BE2C (cell line): ENCODE measurements around the gene GALNT9.

Experiments used
- DNase-seq: peaks from one replicate; pipeline ENCODE4 v3.0.0-alpha.2; 2020
- H3K27me3 ChIP-seq: fragments of 250-450 bp; sonication (Bioruptor Pico); 2 replicates; pipeline ENCODE4 v1.5.1; 2020; ENCODE audit warnings: mild to moderate bottlenecking
- H3K36me3 ChIP-seq: fragments of 250-450 bp; sonication (Bioruptor Pico); 2 replicates; pipeline ENCODE4 v1.5.1; 2020; ENCODE audit warnings: mild to moderate bottlenecking
- H3K4me1 ChIP-seq: fragments of 250-450 bp; sonication (Bioruptor Pico); 2 replicates; pipeline ENCODE4 v1.5.1; 2020
- H3K4me3 ChIP-seq: 2 replicates; pipeline ENCODE4 v1.5.1; 2011; ENCODE audit warnings: low read depth, low read length
- H3K9me3 ChIP-seq: fragments of 250-450 bp; sonication (Bioruptor Pico); 2 replicates; pipeline ENCODE4 v1.5.1; 2020
- CTCF ChIP-seq: IDR thresholded peaks from 2 replicates; pipeline ENCODE4 v1.5.1; 2012; ENCODE audit warnings: mild to moderate bottlenecking, low read depth, low read length

The GALNT9 gene

GRCh38 chr12:132271755-132272092, 57.7 kb downstream of the GALNT9 start:
- peaks cover 60% of the 10 kb centered on the region for H3K27me3 ChIP-seq

GRCh38 chr12:132270969-132271754, 58.2 kb downstream of the GALNT9 start:
- Histone ChIP-seq H3K36me3 (no peaks in the 10 kb centered on the region), H3K4me3 (no peak overlapping the region), H3K9me3 (no peaks in the 10 kb centered on the region; the same call in 1 of the 2 replicates), H3K27me3 (peaks cover 60% of the 10 kb centered on the region), H3K4me1 (no peaks in the 10 kb centered on the region)
- DNase-seq, result no peak
- TF ChIP-seq CTCF, result no peak

More at GRCh38 chr12:132271755-132272092, 57.7 kb downstream of the GALNT9 start:
- DNase-seq, result no peak
- Histone ChIP-seq H3K36me3 (no peaks in the 10 kb centered on the region), H3K9me3 (no peaks in the 10 kb centered on the region; the same call in 1 of the 2 replicates), H3K4me1 (no peaks in the 10 kb centered on the region), H3K4me3 (no peak overlapping the region)
- TF ChIP-seq CTCF, result no peak

- no peaks in the 10 kb centered on the region; the same call in 1 of the 2 replicates for H3K9me3 ChIP-seq
- no peak for TF ChIP-seq CTCF
- H3K4me3 ChIP-seq, result no peak overlapping the region
- no peak for DNase-seq
- H3K4me1 ChIP-seq, result no peaks in the 10 kb centered on the region
- no peaks in the 10 kb centered on the region for H3K36me3 ChIP-seq
- peaks cover 56% of the 10 kb centered on the region for H3K27me3 ChIP-seq
Measured at GRCh38 chr12:132270516-132270915, 58.9 kb downstream of the GALNT9 start.

GRCh38 chr12:132269271-132269968, 60.0 kb downstream of the GALNT9 start:
- Histone ChIP-seq H3K4me3 (no peak overlapping the region), H3K27me3 (peaks cover 51% of the 10 kb centered on the region), H3K36me3 (no peaks in the 10 kb centered on the region), H3K9me3 (no peaks in the 10 kb centered on the region; the same call in 1 of the 2 replicates), H3K4me1 (no peaks in the 10 kb centered on the region)
- DNase-seq, result no peak
- no peak for TF ChIP-seq CTCF

- Histone ChIP-seq H3K4me1 (no peaks in the 10 kb centered on the region), H3K36me3 (no peaks in the 10 kb centered on the region), H3K27me3 (peaks cover 47% of the 10 kb centered on the region), H3K9me3 (no peaks in the 10 kb centered on the region; the same call in 1 of the 2 replicates), H3K4me3 (no peak overlapping the region)
- DNase-seq, result no peak
- TF ChIP-seq CTCF, result no peak
Measured at GRCh38 chr12:132268674-132269073, 60.7 kb downstream of the GALNT9 start.

GRCh38 chr12:132267873-132268272, 61.5 kb downstream of the GALNT9 start:
- Histone ChIP-seq H3K27me3 (peaks cover 41% of the 10 kb centered on the region), H3K4me3 (no peak overlapping the region), H3K4me1 (no peaks in the 10 kb centered on the region), H3K36me3 (no peaks in the 10 kb centered on the region), H3K9me3 (no peaks in the 10 kb centered on the region; the same call in 1 of the 2 replicates)
- DNase-seq, result no peak
- TF ChIP-seq CTCF, result no peak
